Uterus (tissue), 4 donors: ENCODE measurements around the gene RPS28. TPM values are rescaled to one million over a fixed set of nuclear protein-coding genes. Genes with fewer than 3 reads are reported as not detected.
"Not testable (repeated sequence)": the region's sequence is repeated elsewhere in the genome, so short reads cannot be mapped to it uniquely, and the experiment has no call there.

Experiments
- DNase-seq, 2 donors: peaks; one replicate each; pipeline ENCODE4 v3.0.0-alpha.2; 2019 to 2020
- H3K27ac ChIP-seq, 2 donors: fragments of 200-600 bp; sonication (generic); 1 replicate in 1 of 2; 2 replicates in 1 of 2; pipeline ENCODE4 v1.5.1; 2016 to 2018
- H3K27me3 ChIP-seq, 2 donors: fragments of 200-600 bp; sonication (generic); one replicate each; pipeline ENCODE4 v1.5.1; 2018 to 2019; ENCODE audit warnings: control low read depth in 1 of 2
- H3K36me3 ChIP-seq, 2 donors: fragments of 200-600 bp; sonication (generic); one replicate each; pipeline ENCODE4 v1.5.1; 2019; ENCODE audit warnings: control low read depth in 1 of 2
- H3K4me1 ChIP-seq, 2 donors: fragments of 200-600 bp; sonication (generic); one replicate each; pipeline ENCODE4 v1.5.1; 2018 to 2019; ENCODE audit warnings: control low read depth in 1 of 2
- H3K4me3 ChIP-seq, 2 donors: fragments of 200-600 bp; sonication (generic); 1 replicate in 1 of 2; 2 replicates in 1 of 2; pipeline ENCODE4 v1.5.1; 2018 to 2019; ENCODE audit warnings: mild to moderate bottlenecking in 1 of 2
- H3K9me3 ChIP-seq, 2 donors: fragments of 200-600 bp; sonication (generic); one replicate each; pipeline ENCODE4 v1.5.1; 2019; ENCODE audit warnings: control low read depth in 1 of 2
- POLR2A ChIP-seq, 2 donors: fragments of 450-650 bp; IDR thresholded peaks; one replicate each; pipeline ENCODE4 v1.6.1; 2016; ENCODE audit warnings: antibody characterized with exemption in 2 of 2, mild to moderate bottlenecking in 1 of 2, moderate library complexity in 1 of 2
- intact Hi-C: fragments of 100-400 bp; cut with DNase I; formaldehyde crosslinking; loops from one replicate; pipeline ENCODE4 v1.15.1; 2023; ENCODE audit warnings: low total_unique reads
- total RNA-seq, 4 donors: library from RNA; depleted of rRNA in 3 of 4; stranded (reverse); fragments of >200 nt in 3 of 4; gene quantifications; one replicate each; pipeline versions ENCODE4 v1.1.0 to v1.2.4, GENCODE V29; 2014 to 2023
- TF ChIP-seq, protein P1 (sequence below), 4 experiments: fragments of 200-600 bp in 2 of 4; fragments of 450-650 bp in 2 of 4; sonication (generic) in 2 of 4; IDR thresholded peaks; one replicate each; pipeline ENCODE4 v1.5.1; 2016 to 2019; ENCODE audit warnings: antibody characterized with exemption in 4 of 4, mild to moderate bottlenecking in 2 of 4, moderate library complexity in 1 of 4
- donor health status: DM: yes; HTN: yes; CAD: no.

Gene RPS28
- total RNA-seq, 4 donors from 2014 or later, result 44.1 to 1,410 (median 360) TPM

DNA sequence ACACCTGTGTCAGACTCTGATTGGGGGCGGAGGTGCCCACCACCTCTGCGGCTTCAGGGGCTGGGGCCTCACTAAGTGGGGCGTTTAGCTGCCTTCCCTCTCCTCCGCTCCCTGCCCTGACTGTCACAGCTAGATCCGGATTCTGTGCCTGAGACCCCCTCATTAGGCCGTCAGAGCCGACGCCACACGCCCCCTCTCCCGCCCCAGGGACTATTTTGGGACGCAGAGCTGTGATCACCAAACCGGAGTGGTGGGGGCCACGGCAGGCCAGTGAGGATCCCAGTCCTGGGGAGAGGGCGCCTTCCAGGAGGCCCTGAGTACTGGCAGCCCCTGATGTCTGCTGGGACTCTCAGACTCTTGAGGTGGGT, 21.0 kb downstream of the RPS28 start:
- Histone ChIP-seq H3K9me3 (no peaks in the 10 kb centered on the region), H3K4me1 (no peaks in the 10 kb centered on the region), H3K36me3 (no peaks in the 10 kb centered on the region), H3K4me3 (peak overlapping the region; percentile 31 to 39), H3K27me3 (peaks cover 0 to 9% of the 10 kb centered on the region in 2 donors), H3K27ac (peak overlapping the region; percentile 75 to 83)
- no peak for DNase-seq
- intact Hi-C loops, result no loop called here
- TF ChIP-seq POLR2A (IDR thresholded peaks at IDR 0.05), result no peak

DNA sequence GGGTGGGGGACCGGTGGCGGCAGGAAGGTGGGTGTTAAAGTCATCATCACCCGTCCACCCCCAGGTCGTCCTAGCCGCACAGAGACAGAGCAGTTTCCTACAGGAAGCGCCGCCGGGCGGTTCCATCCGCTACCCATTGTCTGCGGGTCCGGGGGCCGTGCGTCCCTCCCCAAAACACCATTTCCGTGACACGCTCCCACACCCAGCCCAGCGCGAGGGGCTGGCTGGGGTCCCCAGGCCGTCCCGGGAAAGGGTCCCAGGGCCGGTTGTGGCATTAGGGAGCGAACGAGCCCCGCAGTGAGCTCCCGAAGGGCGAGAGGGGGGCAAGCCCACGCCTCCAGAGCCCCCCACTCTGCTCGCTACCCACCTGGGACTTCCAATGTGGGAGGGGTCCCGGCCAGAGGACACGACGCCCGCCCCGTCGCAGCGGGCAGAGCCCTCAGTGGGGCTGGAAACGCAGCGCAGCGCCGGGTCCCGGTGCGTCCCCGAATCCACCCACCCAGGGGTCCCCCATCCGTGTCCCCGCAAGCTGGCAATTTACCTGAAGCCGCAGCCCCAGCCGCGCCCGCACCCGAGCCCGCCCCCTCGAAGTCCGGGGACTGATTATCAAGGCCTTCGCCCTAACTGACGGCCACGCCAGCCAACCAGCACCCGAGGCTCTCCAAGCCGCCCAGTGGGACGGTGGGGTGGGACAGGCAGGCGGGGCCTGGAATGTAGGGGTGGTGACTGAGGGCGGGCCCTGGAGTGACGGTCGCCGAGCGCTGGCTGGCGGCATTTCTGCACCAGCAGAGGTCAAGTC, 21.6 kb downstream of the RPS28 start, which contains the start of gene KANK3:
Gene KANK3 (minus strand): TSS at position 579 of the 799 bp plus-strand sequence. CDS start 5,434 bp downstream, outside the sequence.
- TF ChIP-seq, protein P1, sequence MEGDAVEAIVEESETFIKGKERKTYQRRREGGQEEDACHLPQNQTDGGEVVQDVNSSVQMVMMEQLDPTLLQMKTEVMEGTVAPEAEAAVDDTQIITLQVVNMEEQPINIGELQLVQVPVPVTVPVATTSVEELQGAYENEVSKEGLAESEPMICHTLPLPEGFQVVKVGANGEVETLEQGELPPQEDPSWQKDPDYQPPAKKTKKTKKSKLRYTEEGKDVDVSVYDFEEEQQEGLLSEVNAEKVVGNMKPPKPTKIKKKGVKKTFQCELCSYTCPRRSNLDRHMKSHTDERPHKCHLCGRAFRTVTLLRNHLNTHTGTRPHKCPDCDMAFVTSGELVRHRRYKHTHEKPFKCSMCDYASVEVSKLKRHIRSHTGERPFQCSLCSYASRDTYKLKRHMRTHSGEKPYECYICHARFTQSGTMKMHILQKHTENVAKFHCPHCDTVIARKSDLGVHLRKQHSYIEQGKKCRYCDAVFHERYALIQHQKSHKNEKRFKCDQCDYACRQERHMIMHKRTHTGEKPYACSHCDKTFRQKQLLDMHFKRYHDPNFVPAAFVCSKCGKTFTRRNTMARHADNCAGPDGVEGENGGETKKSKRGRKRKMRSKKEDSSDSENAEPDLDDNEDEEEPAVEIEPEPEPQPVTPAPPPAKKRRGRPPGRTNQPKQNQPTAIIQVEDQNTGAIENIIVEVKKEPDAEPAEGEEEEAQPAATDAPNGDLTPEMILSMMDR (IDR thresholded peaks at IDR 0.05), result peak in 2 of 4 experiments; percentile 12 to 20
- TF ChIP-seq POLR2A (IDR thresholded peaks at IDR 0.05), result peak; percentile 82 to 84
- intact Hi-C loops, result no loop called here
- peak within 1 kb of the TSS; percentile 31 to 39 for H3K4me3 ChIP-seq
- DNase-seq, result peak; percentile 84 to 89
- no peaks in the 10 kb centered on the region for H3K4me1 ChIP-seq
- H3K27me3 ChIP-seq, result peaks cover 0 to 9% of the 10 kb centered on the region in 2 donors
- no peaks in the 10 kb centered on the region for H3K36me3 ChIP-seq
- H3K9me3 ChIP-seq, result no peaks in the 10 kb centered on the region
- peak within 1 kb of the TSS; percentile 75 to 83 for H3K27ac ChIP-seq

DNA sequence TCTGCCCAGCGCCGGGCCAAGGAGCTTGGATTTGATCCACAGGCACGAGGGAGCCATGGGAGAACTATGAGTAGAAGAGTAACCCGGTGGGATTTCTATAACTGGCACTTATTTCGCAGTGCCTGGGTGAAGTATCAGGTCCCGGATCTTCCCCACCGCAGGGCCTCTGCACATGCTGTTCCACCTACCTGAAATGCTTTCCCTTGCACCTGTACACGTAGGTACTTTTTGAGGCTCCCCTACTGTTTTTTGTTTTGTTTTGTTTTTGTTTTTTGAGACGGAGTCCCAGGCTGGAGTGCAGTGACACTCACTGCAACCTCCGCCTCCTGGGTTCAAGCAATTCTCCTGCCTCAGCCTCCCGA, 22.2 kb downstream of the RPS28 start:
- Histone ChIP-seq H3K36me3 (no peaks in the 10 kb centered on the region), H3K9me3 (no peaks in the 10 kb centered on the region), H3K27me3 (peaks cover 0 to 9% of the 10 kb centered on the region in 2 donors), H3K27ac (no peak overlapping the region), H3K4me1 (no peaks in the 10 kb centered on the region), H3K4me3 (peak overlapping the region in 1 of 2 donors; percentile 39)
- TF ChIP-seq, protein P1 (IDR thresholded peaks at IDR 0.05), result no peak
- no peak for TF ChIP-seq POLR2A (IDR thresholded peaks at IDR 0.05)
- intact Hi-C loops, result no loop called here
- DNase-seq, result no peak

DNA sequence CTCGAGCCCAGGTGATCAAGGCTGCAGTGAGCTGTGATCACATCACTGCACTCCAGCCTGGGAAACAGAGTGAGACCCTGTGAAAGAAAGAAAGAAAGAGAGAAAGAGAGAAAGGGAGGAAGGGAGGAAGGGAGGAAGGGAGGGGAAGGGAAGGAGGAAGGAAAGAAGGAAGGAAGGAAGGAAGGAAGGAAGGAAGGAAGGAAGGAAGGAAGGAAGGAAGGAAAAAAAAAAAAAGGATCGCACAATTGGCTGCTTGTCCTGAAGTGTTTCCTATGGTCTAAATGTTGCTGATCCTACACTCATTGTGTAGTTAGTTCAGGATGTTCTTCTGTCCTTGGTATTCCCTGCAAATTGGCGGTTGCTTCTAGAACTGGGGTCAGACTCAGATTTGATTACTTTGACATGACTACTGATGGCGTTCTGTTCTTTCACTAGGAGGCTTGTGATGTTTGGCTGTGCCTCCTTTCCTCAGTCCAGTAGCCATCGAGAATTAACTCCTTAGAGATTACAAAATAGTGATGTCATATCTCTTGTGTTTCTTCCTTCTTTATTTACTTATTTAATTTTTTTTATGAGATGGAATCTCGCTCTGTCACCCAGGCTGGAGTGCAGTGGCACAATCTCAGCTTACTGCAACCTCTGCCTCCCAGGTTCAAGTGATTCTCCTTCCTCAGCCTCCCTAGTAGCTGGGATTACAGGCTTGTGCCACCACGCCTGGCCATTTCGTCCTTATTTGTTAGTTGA, 28.5 kb downstream of the RPS28 start:
- H3K4me3 ChIP-seq, H3K36me3 ChIP-seq, H3K27ac ChIP-seq, H3K27me3 ChIP-seq, H3K4me1 ChIP-seq, DNase-seq, H3K9me3 ChIP-seq: not testable (repeated sequence)
- intact Hi-C loops, result loop anchor here (10.0 kb wide), 1 partner anchor 55 kb away; no protein-coding TSS in a partner anchor

DNA sequence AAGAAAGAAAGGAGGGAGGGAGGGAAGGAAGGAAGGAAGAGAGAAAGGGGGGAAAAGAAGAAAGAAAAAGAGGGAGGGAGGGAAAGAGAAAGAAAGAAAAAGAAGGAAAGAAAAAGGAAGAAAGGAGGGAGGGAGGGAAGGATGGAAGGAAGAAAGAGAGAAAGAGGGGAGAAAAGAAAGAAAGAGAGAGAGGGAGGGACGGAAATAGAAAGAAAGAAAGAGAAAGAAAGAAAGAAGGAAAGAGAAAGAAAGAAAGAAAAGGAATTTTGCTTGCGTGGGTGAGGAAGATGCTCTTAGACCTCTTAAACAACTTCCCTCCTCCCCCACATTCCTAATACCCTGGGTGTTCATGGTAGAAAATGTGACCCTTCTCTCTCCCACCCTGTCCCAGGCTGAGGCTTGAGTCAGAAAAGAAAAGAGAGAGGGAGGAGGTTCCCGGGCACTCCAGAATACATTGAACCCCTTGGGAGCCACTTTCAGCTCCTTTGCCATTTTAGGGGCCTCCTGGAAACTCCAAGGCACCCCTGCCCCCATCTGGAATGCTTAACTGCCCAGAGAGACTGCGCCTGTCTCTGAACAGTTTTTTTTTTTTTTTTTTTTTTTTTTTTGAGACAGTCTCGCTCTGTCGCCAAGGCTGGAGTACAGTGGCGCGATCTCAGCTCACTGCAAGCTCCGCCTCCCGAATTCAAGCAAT, 31.0 kb downstream of the RPS28 start:
- peak overlapping the region; percentile 41 to 57 for H3K27ac ChIP-seq

DNA sequence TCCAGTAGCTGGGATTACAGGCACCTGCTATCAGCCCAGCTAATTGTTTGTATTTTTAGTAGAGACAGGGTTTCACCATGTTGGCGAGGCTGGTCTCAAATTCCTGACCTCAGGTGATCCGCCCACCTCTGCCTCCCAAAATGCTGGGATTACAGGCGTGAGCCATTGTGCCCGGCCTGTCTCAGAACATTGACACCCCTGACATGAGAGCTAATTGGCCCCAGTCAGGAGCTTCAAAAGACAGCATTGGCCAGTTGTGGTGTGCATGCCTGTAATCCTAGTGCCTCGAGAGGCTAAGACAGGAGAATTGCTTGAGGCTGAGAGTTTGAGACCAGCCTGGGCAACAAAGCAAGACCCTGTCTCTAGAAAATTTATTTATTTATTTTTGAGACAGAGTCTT, 31.5 kb downstream of the RPS28 start:
- not testable (repeated sequence) for H3K4me1 ChIP-seq, H3K36me3 ChIP-seq, H3K4me3 ChIP-seq, H3K9me3 ChIP-seq, DNase-seq, H3K27me3 ChIP-seq
- intact Hi-C loops, result loop anchor here (10.0 kb wide), 1 partner anchor 52 kb away; no protein-coding TSS in a partner anchor
- H3K27ac ChIP-seq, result peak overlapping the region; percentile 41 to 57

More for the DNA sequence above, 31.0 kb downstream of the RPS28 start:
- intact Hi-C loops, result loop anchor here (10.0 kb wide), 1 partner anchor 53 kb away; no protein-coding TSS in a partner anchor
- Histone ChIP-seq H3K4me3 (no peak overlapping the region), H3K27me3 (no peaks in the 10 kb centered on the region), H3K4me1 (no peaks in the 10 kb centered on the region), H3K9me3 (no peaks in the 10 kb centered on the region), H3K36me3 (no peaks in the 10 kb centered on the region)
- no peak for TF ChIP-seq POLR2A (IDR thresholded peaks at IDR 0.05)
- DNase-seq, result no peak
